HG02981 (cell line): ENCODE data around the gene PRELP.
"Not testable (repeated sequence)": the region's sequence is repeated elsewhere in the genome, so short reads cannot be mapped to it uniquely, and the experiment has no call there.

Experiments
- ATAC-seq: cut with Tn5 transposase; IDR thresholded peaks from one replicate; pipeline ENCODE4 v1.9.1; 2021; ENCODE audit warnings: mild to moderate bottlenecking, moderate library complexity; ENCODE audit not compliant: unreplicated experiment

The PRELP gene

GRCh38 chr1:203453016-203453415, 22.6 kb upstream of the PRELP start:
- no peak for ATAC-seq

GRCh38 chr1:203453616-203454015, 22.0 kb upstream of the PRELP start:
- no peak for ATAC-seq

DNA sequence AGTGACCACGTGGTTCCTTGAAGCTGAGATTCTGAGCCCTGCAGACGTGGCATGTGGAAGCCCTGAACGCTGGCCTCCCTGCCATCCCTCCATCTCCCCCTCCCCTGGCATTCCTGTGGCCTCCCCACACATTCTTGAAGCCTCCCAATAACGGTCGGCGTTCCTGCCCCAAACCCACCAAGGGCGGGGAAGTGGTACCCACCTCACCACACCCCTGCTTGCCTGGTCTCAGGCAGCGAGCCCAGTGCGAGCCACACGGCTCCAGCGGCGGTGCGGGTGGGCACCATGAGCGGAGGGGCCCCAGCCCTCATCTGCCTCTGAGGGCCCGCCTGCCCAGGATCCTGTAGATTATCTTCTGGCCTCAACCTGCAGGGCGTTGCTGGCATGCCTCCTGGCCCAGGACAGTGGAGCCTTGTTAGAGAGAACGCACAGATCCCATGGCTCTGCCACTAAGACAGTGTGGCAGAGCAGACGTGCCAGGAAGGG, 20.6 kb upstream of the PRELP start:
- ATAC-seq, result no peak

GRCh38 chr1:203455706-203456105, 19.9 kb upstream of the PRELP start:
- no peak for ATAC-seq

DNA sequence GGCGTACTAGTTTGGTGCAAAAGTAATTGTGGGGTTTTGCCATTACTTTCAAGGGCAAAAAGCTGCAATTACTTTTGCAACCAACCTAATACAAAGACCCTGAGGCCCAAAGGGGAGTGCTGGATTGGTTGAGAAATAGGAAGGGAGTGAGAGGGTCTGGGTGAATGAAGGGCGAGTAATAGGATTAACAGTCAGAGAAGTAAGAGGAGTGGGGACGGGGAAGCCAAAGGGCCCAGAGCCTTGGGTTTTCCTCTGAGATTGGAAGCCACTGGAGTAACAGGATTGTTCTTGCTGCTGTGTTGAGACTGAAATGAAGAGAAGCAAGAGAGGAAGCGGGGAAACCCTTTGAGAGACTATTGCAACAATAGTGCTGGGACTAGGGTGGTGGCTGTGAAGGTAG, 19.0 kb upstream of the PRELP start:
- ATAC-seq, result no peak

DNA sequence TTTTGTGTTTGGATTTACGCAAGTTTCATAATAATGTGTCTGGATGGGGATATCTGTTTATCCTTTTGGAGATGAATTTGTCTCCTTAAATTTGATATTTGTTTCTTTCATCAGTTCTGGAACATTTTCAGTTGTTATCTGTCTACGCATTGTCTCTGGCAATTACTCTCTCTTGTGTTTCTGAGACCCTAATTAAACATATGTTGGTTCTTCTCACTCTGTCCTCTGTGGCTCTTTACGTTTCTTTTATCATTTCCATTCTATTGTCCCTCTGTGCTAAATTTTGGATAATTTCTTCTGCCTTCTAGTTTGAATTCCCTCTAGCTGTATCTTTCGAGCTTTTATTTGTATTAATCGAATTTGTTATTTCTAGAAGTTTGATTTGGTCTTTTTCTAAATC, 17.5 kb upstream of the PRELP start:
- no peak for ATAC-seq

GRCh38 chr1:203459671-203460201, 15.9 kb upstream of the PRELP start:
- ATAC-seq, result no peak

- no peak for ATAC-seq
Measured at GRCh38 chr1:203461717-203462116, 13.9 kb upstream of the PRELP start.

GRCh38 chr1:203462143-203462542, 13.5 kb upstream of the PRELP start:
- ATAC-seq, result no peak

- no peak for ATAC-seq
Measured at GRCh38 chr1:203462878-203463277, 12.7 kb upstream of the PRELP start.

DNA sequence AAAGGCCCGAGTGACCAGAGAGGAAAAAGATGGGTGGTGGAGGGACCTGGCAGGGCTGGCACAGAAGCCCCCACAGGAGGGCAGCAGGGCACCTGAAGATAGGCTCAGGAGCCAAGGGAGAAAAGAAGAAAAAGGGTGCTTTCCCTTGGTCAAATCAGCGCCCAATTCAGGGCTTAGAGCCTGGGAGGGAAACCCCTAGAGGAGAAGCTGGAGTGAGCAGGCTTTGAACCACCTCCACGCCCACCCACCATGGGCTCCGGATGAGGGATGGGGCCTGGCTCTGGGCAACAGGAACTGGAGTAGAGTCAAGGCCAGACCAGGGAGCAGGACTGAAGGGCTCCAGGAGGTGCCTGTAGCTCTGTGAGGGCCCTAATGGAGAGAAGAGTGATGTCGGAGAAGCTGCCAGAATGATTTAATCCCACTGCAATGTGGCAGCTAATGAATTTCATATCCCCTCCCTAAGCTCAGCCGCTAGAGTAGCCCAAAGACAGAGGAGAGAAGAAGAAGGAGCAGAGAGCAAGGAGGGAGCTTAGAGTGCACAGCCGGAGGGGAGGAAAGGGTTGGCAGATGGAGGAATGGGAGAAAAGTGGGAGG, 12.0 kb upstream of the PRELP start:
- no peak for ATAC-seq

DNA sequence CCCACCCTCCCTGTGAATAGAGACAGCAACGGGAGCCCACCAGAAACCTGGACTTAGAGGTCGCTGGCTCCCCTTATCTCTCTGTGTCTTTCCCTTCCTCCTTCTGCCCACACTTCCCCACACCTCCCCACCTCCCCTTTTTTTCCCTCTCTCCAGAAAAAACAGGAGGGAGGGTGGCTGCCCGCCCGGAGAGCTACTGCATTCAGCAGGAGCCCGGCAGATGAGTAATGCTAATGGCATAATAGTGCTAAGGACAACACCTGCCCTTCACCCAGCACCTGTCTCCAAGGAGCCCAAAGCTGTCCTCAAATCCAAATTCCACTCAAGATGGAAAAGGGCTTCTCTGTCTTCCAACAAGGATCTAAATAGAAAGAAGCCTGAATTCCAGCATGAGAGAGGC, 11.4 kb upstream of the PRELP start:
- no peak for ATAC-seq

DNA sequence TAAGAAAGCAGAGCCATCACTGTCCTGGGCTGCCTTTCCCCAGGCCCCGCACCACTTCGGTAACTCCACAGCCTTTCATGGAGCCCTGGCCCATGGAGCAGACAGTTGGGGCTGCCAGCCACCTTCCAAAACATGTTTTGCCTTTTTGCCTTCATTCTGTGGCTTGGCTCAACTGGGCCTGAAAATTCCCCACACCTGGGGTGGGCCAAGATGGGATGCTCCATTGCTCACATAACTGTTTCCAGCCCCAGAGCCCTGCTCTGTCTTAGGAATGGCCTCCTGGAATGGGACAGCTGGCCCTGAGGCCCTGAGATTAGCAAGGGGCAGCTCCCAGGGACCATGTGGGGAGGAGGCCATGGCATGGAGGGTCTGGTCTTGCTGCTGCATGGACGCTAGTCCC, 10.9 kb upstream of the PRELP start:
- no peak for ATAC-seq

DNA sequence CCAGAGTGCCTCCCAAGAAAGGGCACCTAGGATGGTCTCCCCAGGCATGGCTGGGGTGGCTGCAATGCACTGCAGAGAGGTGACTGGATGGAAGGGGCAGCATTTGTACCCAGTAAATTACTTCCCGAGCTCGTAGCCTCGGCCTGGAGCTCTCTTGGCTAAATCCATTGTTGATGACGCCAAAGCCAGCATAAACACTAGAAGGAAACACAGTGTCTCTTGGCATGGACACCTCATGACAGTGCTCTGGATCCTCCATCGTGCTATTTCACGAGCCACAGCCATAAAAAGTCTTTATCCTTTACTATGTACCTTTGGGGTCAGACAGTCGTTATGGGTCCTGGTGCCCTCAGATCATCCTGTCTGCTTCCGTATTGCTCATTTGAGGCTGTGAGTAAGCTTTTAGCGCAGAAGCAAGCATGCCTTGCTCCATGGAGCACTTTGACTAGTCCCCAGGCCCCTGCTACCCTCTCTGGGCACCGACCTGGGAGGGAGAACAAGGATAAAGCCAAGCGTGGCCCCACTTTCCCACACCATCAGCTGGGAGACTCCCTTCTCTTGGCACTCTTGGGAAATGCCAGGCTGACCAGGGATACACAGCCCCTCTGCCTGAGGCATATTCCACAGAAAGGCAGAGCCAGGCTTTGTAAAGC, 10.3 kb upstream of the PRELP start:
- ATAC-seq, result no peak

- no peak for ATAC-seq
Measured at GRCh38 chr1:203465948-203466347, 9.7 kb upstream of the PRELP start.

- not testable (repeated sequence) for ATAC-seq
Measured at GRCh38 chr1:203466906-203467549, 8.6 kb upstream of the PRELP start.

DNA sequence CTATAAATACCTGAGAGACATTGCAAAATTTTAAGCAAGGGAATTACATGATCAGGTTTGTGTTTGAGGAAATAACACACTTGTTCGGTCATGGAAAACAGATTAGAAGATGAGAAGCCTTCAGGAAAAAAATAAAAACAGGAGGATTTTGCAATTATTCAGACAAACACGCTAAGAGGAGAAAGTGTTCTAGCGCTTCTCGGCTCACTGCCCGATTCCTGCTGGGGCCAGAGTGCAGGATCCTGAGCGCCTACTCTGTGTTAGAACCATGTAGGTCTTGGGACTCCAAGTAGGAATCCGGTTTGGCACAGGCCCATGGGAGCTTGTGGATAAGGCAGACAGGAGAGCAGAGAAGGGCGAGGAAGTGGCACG, 8.1 kb upstream of the PRELP start:
- ATAC-seq, result no peak

DNA sequence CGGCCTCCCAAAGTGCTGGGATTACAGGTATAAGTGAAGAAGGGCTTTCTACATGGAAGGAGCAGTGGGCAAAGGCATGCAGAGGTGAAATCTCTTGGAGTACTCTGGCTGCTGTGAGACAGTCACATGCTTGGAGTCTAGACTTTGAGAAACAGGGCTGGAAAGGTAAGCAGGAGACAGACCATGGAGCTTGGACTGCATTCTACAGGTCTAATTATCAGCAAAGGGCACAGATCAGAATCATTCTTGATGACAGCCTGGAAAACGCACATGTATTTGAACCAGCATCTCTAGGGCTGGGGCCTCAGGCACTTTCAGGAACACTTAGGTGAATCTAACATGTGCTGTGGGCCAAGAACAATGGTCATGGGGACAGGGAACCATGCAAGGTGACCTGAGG, 7.3 kb upstream of the PRELP start:
- ATAC-seq, result no peak

DNA sequence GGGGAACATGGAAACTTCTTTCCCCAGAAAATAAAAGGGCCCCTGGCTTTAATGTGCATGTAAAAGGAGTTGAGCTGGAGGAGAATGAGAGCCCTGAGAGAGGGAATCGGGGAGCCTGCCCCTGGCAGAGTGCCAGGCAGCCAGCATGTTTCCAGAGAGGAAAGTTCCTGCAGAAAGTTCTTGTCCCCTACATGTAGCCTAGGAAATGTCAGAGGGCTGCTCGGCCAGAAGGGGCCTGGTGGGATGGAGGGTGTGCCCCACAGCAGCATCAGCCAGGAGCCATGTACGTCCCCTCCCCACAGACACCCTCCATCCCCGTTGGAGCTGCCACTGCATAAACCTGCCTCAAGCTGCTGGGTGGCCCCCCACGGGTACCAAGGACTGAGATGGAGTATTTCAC, 5.4 kb upstream of the PRELP start:
- no peak for ATAC-seq

DNA sequence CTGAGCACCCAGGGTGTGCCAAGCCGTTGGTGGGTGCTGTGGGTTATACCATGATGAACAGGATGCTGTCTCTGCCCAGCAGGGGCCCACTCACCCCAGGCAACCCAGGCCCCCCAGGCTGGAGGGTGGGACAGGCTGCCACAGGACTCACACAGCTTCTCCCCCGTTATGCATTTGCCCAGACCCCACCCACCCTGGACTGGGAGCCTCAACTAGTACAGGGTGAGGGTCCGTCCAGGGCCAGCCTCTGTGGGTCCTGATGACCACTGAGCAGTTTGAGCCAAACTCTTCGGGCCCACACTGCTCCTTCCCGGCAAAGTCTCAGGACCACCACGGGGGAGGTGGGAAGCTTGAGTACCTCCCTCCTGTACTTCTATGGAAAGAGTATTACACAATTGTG, 3.8 kb upstream of the PRELP start:
- ATAC-seq, result no peak

- ATAC-seq, result no peak
Measured at GRCh38 chr1:203473281-203473680, 2.3 kb upstream of the PRELP start.

DNA sequence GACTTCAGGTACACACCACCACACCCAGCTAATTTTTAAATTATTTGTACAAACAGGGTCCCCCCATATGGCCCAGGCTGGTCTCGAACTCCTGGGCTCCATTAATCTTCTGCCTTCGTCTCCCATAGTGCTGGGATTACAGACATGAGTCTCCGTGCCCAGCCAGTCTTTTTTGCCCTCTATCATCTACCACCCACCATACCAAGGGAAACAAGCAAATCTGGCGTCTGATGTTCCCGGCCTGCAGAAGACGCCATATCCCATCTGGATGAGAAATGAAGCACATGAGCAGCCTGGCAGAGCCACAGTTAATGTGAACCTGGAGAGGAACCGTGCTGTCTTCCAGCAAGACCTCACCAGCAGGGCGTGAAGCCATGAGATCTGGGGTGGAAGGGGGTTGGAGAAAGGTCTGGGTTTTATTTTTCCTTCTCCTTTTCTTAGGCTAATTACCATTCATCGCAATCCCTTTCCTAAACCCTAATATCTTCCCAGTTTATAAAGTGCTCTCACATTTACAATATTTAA, 1.8 kb upstream of the PRELP start:
- ATAC-seq, result no peak
